Measurements from ENCODE around the gene LAGE3. TPM values are rescaled to one million over a fixed set of nuclear protein-coding genes. Genes with fewer than 3 reads are reported as not detected.

LAGE3 gene
- total and polyA plus RNA-seq, 2 donors from 2014 or later, result 10.0 to 29.0 TPM

DNA sequence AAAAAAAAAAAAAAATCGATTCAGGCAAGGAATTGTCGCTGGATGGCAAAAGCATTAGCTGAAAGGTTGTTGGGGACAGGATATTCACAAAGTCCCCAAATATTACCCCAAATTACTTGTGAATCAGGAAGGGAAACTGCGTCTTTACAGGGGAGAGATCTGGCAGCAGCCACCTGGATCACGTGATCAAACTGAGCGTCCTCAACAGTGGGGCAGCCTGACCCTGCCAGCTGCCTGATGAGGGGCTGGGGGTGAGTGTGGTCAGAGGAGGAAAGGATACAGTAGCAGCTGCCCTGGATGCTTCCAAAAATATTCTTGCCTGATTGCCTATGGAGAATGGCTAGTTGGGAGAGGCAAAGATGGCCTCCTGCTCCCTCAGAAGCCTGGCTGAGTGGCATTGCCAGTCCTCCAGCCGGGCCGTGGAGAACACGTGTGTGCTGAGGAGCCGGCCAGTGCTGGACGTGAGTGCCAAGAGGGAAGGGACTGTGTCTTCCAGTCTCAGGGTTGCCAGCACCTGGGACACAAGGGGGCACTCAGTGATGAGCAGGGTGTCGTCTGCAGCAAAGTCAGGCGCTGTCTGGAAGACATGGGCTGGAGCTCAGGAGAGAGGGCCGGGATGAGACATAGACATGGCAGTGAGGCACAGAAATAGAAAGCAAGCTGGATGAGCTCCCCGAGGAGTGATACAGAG lies 3.0 kb upstream of the LAGE3 start:
- TF ChIP-seq, protein P1, sequence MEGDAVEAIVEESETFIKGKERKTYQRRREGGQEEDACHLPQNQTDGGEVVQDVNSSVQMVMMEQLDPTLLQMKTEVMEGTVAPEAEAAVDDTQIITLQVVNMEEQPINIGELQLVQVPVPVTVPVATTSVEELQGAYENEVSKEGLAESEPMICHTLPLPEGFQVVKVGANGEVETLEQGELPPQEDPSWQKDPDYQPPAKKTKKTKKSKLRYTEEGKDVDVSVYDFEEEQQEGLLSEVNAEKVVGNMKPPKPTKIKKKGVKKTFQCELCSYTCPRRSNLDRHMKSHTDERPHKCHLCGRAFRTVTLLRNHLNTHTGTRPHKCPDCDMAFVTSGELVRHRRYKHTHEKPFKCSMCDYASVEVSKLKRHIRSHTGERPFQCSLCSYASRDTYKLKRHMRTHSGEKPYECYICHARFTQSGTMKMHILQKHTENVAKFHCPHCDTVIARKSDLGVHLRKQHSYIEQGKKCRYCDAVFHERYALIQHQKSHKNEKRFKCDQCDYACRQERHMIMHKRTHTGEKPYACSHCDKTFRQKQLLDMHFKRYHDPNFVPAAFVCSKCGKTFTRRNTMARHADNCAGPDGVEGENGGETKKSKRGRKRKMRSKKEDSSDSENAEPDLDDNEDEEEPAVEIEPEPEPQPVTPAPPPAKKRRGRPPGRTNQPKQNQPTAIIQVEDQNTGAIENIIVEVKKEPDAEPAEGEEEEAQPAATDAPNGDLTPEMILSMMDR (IDR thresholded peaks at IDR 0.05; ENCODE audit: borderline replicate concordance, extremely low read depth, insufficient read depth), result no peak
- no peak overlapping the region for H3K27ac ChIP-seq (ENCODE audit: low read depth in 2 of 2, low read length in 2 of 2)
- H3K4me3 ChIP-seq (ENCODE audit: low read length in 3 of 3), result no peak overlapping the region
- FAIRE-seq (no peak), DNase-seq (no peak)
- peaks cover 0 to 4% (median 3%) of the 10 kb centered on the region in 3 donors for H3K36me3 ChIP-seq (ENCODE audit: control insufficient read depth in 2 of 3, insufficient read depth in 3 of 3, low read length in 3 of 3)
- H3K9ac ChIP-seq (ENCODE audit: low read length in 3 of 3), result no peak overlapping the region
- no peaks in the 10 kb centered on the region for H3K9me3 ChIP-seq (ENCODE audit: control insufficient read depth in 2 of 3, insufficient read depth in 1 of 3, low read length in 3 of 3)
- no peaks in the 10 kb centered on the region for H3K27me3 ChIP-seq (ENCODE audit: control insufficient read depth, insufficient read depth, low read length)
- peaks cover 0 to 16% (median 4%) of the 10 kb centered on the region in 3 donors for H3K4me1 ChIP-seq (ENCODE audit: control insufficient read depth in 2 of 3, insufficient read depth in 2 of 3, low read depth in 1 of 3, low read length in 3 of 3)
- intact Hi-C loops (cut with DNase I), result no loop called here

DNA sequence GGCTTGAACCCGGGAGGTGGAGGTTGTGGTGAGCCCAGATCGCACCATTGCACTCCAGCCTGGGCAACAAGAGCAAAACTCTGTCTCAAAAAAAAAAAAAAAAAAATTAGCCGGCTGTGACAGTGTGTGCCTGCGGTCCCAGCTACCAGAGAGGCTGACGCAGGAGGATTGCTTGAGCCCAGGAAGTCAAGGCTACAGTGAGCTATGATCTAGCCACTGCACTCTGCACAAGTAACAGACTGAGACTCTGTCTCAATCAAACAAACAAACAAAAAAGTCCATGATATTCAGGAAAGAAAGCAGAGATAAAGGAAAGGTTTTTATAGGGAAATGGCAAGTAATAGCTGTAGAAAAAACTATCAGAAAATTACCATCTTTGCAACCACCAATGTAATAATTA lies 2.1 kb upstream of the LAGE3 start:
- H3K9me3 ChIP-seq (ENCODE audit: control insufficient read depth in 2 of 3, insufficient read depth in 1 of 3, low read length in 3 of 3), result no peaks in the 10 kb centered on the region
- DNase-seq (no peak), FAIRE-seq (no peak)
- H3K27ac ChIP-seq (ENCODE audit: low read depth in 2 of 2, low read length in 2 of 2), result no peak overlapping the region
- no peaks in the 10 kb centered on the region for H3K27me3 ChIP-seq (ENCODE audit: control insufficient read depth, insufficient read depth, low read length)
- H3K4me1 ChIP-seq (ENCODE audit: control insufficient read depth in 2 of 3, insufficient read depth in 2 of 3, low read depth in 1 of 3, low read length in 3 of 3), result peaks cover 0 to 16% (median 4%) of the 10 kb centered on the region in 3 donors
- H3K4me3 ChIP-seq (ENCODE audit: low read length in 3 of 3), result no peak overlapping the region
- peaks cover 0 to 4% (median 3%) of the 10 kb centered on the region in 3 donors for H3K36me3 ChIP-seq (ENCODE audit: control insufficient read depth in 2 of 3, insufficient read depth in 3 of 3, low read length in 3 of 3)
- intact Hi-C loops (cut with DNase I), result no loop called here
- H3K9ac ChIP-seq (ENCODE audit: low read length in 3 of 3), result no peak overlapping the region
- TF ChIP-seq, protein P1 (IDR thresholded peaks at IDR 0.05; ENCODE audit: borderline replicate concordance, extremely low read depth, insufficient read depth), result no peak

DNA sequence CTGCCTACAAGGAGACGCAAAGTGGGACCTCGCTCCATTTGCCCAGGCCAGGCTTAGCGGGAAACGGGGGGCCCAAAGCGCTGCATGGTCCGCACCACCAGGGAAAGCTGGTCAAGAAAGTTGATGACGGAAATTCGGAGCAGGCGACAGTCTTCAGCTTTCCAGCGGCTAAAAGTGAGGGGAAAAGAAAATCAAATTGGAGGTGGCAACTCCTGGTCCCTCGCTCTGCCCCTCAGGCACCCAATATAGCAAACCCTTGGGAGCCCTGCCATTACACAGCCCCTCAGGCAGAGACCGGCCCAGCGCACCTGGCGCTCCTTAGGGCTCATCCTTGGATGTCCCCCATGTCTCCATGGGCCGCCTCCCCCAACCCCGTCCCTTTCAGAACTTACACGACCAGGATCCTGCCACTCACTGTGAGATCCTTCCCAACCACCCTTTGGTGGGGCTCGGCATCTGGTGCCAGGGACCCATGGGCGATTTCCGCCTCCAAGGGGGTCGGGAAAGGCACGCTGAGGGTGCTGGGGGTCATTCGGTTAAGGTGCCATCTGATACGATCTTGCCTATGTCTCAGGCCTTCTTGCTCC lies 1.1 kb downstream of the LAGE3 start:
- intact Hi-C loops (cut with DNase I), result no loop called here
- Histone ChIP-seq H3K27me3 (ENCODE audit: control insufficient read depth, insufficient read depth, low read length) (no peaks in the 10 kb centered on the region), H3K4me1 (ENCODE audit: control insufficient read depth in 2 of 3, insufficient read depth in 2 of 3, low read depth in 1 of 3, low read length in 3 of 3) (peaks cover 0 to 4% (median 0%) of the 10 kb centered on the region in 3 donors), H3K27ac (ENCODE audit: low read depth in 2 of 2, low read length in 2 of 2) (peak overlapping the region in 1 of 2 donors; percentile 28), H3K4me3 (ENCODE audit: low read length in 3 of 3) (peak overlapping the region; percentile 39 to 48 (median 39)), H3K9me3 (ENCODE audit: control insufficient read depth in 2 of 3, insufficient read depth in 1 of 3, low read length in 3 of 3) (no peaks in the 10 kb centered on the region), H3K9ac (ENCODE audit: low read length in 3 of 3) (no peak overlapping the region), H3K36me3 (ENCODE audit: control insufficient read depth in 2 of 3, insufficient read depth in 3 of 3, low read length in 3 of 3) (no peaks in the 10 kb centered on the region)
- no peak for FAIRE-seq
- TF ChIP-seq, protein P1 (IDR thresholded peaks at IDR 0.05; ENCODE audit: borderline replicate concordance, extremely low read depth, insufficient read depth), result no peak
- peak in 1 of 5 donors; percentile 67 for DNase-seq

All from kidney (tissue), 14 donors.